GM23338 (cell line): Measurements from ENCODE around the gene SMARCE1. TPM values are rescaled to one million over a fixed set of nuclear protein-coding genes. Genes with fewer than 3 reads are reported as not detected.

ENCODE experiments used
- NANOG ChIP-seq: IDR thresholded peaks from 2 replicates; pipeline ENCODE4 v1.6.1; 2016; ENCODE audit warnings: antibody characterized with exemption, borderline replicate concordance
- POLR2AphosphoS5 ChIP-seq: IDR thresholded peaks from 2 replicates; pipeline ENCODE4 v1.6.1; 2016; ENCODE audit warnings: antibody characterized with exemption, low read depth
- ZNF114 ChIP-seq: fragments of 250-450 bp; sonication (Bioruptor Pico); IDR thresholded peaks from 2 replicates; pipeline ENCODE4 v1.5.0; 2020; ENCODE audit warnings: mild to moderate bottlenecking, moderate library complexity
- polyA plus RNA-seq: library from polyadenylated mRNA; unstranded; fragments of >200 nt; fragmentation: Nextera tagmentation; extraction: Ambion mirVana; gene quantifications from 2 replicates; pipeline ENCODE4 v1.2.1, GENCODE V29; 2016
- total RNA-seq: library from RNA; depleted of rRNA; stranded (reverse); fragments of >200 nt; shearing (Covaris generic); gene quantifications from 2 replicates; pipeline ENCODE4 v1.2.3, GENCODE V29; 2014
- TF ChIP-seq, protein P1 (sequence below): fragments of 250-450 bp; sonication (Bioruptor Pico); IDR thresholded peaks from 2 replicates; pipeline ENCODE4 v1.5.0; 2020; ENCODE audit warnings: mild to moderate bottlenecking, moderate library complexity
- TF ChIP-seq, protein P2 (sequence below): IDR thresholded peaks from 2 replicates; pipeline ENCODE4 v1.6.1; 2016; ENCODE audit warnings: antibody characterized with exemption
- TF ChIP-seq, protein P3 (sequence below): IDR thresholded peaks from one replicate; pipeline ENCODE4 v1.6.1; 2018; ENCODE audit warnings: antibody characterized with exemption; ENCODE audit not compliant: unreplicated experiment

Gene SMARCE1
- total and polyA plus RNA-seq, 2 experiments from 2014 or later: 101 to 258 TPM

DNA sequence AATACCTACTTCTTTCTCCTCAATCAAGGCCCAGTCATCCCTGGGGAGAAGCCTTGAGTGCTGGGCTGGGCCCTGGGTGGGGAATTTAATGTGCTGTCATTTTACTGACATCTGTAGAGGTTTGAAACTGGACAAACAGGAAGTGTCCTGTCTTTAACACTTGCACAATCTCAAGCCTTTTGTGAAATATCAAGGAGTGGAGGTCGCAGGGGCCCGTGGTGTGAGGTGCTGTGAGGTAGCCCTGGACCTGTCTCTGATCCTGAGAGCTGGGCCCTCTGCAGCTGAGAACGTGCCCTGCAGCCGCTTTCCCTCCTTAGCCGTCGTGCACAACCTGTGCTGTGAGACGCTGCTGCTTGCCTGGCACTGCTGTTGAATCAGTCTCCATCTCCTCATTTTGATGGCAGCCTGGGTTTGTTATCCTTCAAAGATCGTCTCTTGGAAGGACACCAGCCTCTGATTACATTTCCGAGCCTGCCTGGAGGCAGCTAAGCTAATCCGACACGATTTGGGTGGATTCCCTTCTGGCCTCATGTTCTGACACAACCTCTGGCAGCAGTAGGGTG is 29.9 kb downstream of the SMARCE1 start (continued):
- TF ChIP-seq, protein P1, sequence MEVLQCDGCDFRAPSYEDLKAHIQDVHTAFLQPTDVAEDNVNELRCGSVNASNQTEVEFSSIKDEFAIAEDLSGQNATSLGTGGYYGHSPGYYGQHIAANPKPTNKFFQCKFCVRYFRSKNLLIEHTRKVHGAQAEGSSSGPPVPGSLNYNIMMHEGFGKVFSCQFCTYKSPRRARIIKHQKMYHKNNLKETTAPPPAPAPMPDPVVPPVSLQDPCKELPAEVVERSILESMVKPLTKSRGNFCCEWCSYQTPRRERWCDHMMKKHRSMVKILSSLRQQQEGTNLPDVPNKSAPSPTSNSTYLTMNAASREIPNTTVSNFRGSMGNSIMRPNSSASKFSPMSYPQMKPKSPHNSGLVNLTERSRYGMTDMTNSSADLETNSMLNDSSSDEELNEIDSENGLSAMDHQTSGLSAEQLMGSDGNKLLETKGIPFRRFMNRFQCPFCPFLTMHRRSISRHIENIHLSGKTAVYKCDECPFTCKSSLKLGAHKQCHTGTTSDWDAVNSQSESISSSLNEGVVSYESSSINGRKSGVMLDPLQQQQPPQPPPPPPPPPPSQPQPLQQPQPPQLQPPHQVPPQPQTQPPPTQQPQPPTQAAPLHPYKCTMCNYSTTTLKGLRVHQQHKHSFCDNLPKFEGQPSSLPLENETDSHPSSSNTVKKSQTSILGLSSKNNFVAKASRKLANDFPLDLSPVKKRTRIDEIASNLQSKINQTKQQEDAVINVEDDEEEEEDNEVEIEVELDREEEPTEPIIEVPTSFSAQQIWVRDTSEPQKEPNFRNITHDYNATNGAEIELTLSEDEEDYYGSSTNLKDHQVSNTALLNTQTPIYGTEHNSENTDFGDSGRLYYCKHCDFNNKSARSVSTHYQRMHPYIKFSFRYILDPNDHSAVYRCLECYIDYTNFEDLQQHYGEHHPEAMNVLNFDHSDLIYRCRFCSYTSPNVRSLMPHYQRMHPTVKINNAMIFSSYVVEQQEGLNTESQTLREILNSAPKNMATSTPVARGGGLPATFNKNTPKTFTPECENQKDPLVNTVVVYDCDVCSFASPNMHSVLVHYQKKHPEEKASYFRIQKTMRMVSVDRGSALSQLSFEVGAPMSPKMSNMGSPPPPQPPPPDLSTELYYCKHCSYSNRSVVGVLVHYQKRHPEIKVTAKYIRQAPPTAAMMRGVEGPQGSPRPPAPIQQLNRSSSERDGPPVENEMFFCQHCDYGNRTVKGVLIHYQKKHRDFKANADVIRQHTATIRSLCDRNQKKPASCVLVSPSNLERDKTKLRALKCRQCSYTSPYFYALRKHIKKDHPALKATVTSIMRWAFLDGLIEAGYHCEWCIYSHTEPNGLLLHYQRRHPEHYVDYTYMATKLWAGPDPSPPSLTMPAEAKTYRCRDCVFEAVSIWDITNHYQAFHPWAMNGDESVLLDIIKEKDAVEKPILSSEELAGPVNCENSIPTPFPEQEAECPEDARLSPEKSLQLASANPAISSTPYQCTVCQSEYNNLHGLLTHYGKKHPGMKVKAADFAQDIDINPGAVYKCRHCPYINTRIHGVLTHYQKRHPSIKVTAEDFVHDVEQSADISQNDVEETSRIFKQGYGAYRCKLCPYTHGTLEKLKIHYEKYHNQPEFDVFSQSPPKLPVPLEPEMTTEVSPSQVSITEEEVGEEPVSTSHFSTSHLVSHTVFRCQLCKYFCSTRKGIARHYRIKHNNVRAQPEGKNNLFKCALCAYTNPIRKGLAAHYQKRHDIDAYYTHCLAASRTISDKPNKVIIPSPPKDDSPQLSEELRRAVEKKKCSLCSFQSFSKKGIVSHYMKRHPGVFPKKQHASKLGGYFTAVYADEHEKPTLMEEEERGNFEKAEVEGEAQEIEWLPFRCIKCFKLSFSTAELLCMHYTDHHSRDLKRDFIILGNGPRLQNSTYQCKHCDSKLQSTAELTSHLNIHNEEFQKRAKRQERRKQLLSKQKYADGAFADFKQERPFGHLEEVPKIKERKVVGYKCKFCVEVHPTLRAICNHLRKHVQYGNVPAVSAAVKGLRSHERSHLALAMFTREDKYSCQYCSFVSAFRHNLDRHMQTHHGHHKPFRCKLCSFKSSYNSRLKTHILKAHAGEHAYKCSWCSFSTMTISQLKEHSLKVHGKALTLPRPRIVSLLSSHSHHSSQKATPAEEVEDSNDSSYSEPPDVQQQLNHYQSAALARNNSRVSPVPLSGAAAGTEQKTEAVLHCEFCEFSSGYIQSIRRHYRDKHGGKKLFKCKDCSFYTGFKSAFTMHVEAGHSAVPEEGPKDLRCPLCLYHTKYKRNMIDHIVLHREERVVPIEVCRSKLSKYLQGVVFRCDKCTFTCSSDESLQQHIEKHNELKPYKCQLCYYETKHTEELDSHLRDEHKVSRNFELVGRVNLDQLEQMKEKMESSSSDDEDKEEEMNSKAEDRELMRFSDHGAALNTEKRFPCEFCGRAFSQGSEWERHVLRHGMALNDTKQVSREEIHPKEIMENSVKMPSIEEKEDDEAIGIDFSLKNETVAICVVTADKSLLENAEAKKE (CRISPR knock-in tag): no peak
- TF ChIP-seq NANOG (no peak), POLR2AphosphoS5 (no peak), ZNF114 (no peak)
- TF ChIP-seq, protein P2, sequence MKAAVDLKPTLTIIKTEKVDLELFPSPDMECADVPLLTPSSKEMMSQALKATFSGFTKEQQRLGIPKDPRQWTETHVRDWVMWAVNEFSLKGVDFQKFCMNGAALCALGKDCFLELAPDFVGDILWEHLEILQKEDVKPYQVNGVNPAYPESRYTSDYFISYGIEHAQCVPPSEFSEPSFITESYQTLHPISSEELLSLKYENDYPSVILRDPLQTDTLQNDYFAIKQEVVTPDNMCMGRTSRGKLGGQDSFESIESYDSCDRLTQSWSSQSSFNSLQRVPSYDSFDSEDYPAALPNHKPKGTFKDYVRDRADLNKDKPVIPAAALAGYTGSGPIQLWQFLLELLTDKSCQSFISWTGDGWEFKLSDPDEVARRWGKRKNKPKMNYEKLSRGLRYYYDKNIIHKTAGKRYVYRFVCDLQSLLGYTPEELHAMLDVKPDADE: no peak
- TF ChIP-seq, protein P3, sequence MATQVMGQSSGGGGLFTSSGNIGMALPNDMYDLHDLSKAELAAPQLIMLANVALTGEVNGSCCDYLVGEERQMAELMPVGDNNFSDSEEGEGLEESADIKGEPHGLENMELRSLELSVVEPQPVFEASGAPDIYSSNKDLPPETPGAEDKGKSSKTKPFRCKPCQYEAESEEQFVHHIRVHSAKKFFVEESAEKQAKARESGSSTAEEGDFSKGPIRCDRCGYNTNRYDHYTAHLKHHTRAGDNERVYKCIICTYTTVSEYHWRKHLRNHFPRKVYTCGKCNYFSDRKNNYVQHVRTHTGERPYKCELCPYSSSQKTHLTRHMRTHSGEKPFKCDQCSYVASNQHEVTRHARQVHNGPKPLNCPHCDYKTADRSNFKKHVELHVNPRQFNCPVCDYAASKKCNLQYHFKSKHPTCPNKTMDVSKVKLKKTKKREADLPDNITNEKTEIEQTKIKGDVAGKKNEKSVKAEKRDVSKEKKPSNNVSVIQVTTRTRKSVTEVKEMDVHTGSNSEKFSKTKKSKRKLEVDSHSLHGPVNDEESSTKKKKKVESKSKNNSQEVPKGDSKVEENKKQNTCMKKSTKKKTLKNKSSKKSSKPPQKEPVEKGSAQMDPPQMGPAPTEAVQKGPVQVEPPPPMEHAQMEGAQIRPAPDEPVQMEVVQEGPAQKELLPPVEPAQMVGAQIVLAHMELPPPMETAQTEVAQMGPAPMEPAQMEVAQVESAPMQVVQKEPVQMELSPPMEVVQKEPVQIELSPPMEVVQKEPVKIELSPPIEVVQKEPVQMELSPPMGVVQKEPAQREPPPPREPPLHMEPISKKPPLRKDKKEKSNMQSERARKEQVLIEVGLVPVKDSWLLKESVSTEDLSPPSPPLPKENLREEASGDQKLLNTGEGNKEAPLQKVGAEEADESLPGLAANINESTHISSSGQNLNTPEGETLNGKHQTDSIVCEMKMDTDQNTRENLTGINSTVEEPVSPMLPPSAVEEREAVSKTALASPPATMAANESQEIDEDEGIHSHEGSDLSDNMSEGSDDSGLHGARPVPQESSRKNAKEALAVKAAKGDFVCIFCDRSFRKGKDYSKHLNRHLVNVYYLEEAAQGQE: no peak
